ENCODE measurements around the gene PROSER2.

DNA sequence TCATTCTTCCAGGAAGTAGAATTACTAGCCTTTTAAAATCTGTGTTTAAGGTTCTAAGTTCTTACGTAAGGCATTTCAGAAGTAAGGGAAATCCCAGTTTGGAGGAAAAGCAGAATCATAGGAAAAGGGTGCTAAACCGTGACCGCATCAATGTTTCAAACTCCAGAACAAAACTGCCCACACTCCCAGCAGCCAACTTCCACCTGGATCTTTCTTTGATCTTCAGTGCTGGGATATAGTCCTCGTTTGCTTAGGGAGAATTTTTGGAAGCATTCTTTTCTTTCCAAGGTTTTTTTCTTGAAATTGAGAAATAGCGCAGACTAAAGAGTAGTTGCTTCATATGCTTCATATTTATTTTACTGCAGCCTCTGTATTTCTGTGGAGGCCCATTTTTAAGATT is 8.9 kb downstream of the PROSER2 start:
- TF ChIP-seq, protein P1, sequence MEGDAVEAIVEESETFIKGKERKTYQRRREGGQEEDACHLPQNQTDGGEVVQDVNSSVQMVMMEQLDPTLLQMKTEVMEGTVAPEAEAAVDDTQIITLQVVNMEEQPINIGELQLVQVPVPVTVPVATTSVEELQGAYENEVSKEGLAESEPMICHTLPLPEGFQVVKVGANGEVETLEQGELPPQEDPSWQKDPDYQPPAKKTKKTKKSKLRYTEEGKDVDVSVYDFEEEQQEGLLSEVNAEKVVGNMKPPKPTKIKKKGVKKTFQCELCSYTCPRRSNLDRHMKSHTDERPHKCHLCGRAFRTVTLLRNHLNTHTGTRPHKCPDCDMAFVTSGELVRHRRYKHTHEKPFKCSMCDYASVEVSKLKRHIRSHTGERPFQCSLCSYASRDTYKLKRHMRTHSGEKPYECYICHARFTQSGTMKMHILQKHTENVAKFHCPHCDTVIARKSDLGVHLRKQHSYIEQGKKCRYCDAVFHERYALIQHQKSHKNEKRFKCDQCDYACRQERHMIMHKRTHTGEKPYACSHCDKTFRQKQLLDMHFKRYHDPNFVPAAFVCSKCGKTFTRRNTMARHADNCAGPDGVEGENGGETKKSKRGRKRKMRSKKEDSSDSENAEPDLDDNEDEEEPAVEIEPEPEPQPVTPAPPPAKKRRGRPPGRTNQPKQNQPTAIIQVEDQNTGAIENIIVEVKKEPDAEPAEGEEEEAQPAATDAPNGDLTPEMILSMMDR (IDR thresholded peaks at IDR 0.05): no peak
- TF ChIP-seq POLR2A (IDR thresholded peaks at IDR 0.05): no peak

Data from body of pancreas (tissue), 4 donors.